ENCODE data around the gene COP1.

GRCh38 chr1:176172215-176172614 lies 34.9 kb downstream of the COP1 start:
- TF ChIP-seq CTCF (IDR thresholded peaks at IDR 0.05) = no peak
- no peak for TF ChIP-seq POLR2A (IDR thresholded peaks at IDR 0.05; ENCODE audit: low read depth)
- no peak for TF ChIP-seq EP300 (IDR thresholded peaks at IDR 0.05)
- TF ChIP-seq POLR2AphosphoS5 (IDR thresholded peaks at IDR 0.05) = no peak
